PC-9 (cell line): Measurements from ENCODE around the gene FIGN. TPM values are rescaled to one million over a fixed set of nuclear protein-coding genes. Genes with fewer than 3 reads are reported as not detected.

Experiments used
- BruUV-seq: library from RNA; stranded (reverse); fragments of 400-500 nt; replicated peaks from 2 replicates; lab custom pipeline; 2021; lab: Mats Ljungman, UMichigan
- CTCF ChIA-PET: fragments of 300-600 bp; sonication (Branson Sonifier 250); formaldehyde crosslinking; loops from one replicate; lab custom pipeline; 2022; ENCODE audit warnings: antibody characterized with exemption; lab: Charles Lee
- POLR2A ChIA-PET: fragments of 300-600 bp; sonication (Branson Sonifier 250); formaldehyde crosslinking; loops from one replicate; lab custom pipeline; 2022; ENCODE audit warnings: antibody characterized with exemption; ENCODE audit not compliant: unreplicated experiment; lab: Charles Lee
- DNase-seq, 2 experiments: peaks; one replicate each; pipeline versions ENCODE4 v3.0.0 to v3.0.0-alpha.2; 2015 to 2022; ENCODE audit warnings: mixed read lengths in 1 of 2
- H2AFZ ChIP-seq: fragments of 200-600 bp; sonication (generic); 2 replicates; pipeline ENCODE4 v1.8.1; 2017; ENCODE audit warnings: antibody characterized with exemption
- H3F3A ChIP-seq: fragments of 200-600 bp; sonication (generic); 2 replicates; pipeline ENCODE4 v1.8.1; 2017; ENCODE audit warnings: antibody characterized with exemption, mild to moderate bottlenecking, low read depth; ENCODE audit not compliant: insufficient read depth
- H3K27ac ChIP-seq: fragments of 200-600 bp; sonication (generic); 2 replicates; pipeline ENCODE4 v1.6.1; 2016; ENCODE audit warnings: mixed run types
- H3K27me3 ChIP-seq: fragments of 200-600 bp; sonication (generic); 2 replicates; pipeline ENCODE4 v1.6.1; 2016; ENCODE audit warnings: low read depth, mixed run types; ENCODE audit not compliant: insufficient read depth
- H3K36me3 ChIP-seq: fragments of 200-600 bp; sonication (generic); 2 replicates; pipeline ENCODE4 v1.6.1; 2016; ENCODE audit warnings: low read depth, mixed run types
- H3K4me1 ChIP-seq: fragments of 200-600 bp; sonication (generic); replicated peaks from 2 replicates; pipeline ENCODE4 v1.6.1; 2016; ENCODE audit warnings: mixed run types; ENCODE audit not compliant: insufficient read depth
- H3K4me2 ChIP-seq: fragments of 200-600 bp; sonication (generic); 2 replicates; pipeline ENCODE4 v1.6.1; 2017; ENCODE audit warnings: mixed run types
- H3K4me3 ChIP-seq: fragments of 200-600 bp; sonication (generic); 2 replicates; pipeline ENCODE4 v1.6.1; 2016; ENCODE audit warnings: mixed run types
- H3K79me2 ChIP-seq: fragments of 200-600 bp; sonication (generic); 2 replicates; pipeline ENCODE4 v1.6.1; 2017; ENCODE audit warnings: low read depth, mixed run types
- H3K9me2 ChIP-seq: fragments of 200-600 bp; sonication (generic); 2 replicates; pipeline ENCODE4 v1.8.1; 2017; ENCODE audit warnings: mild to moderate bottlenecking; ENCODE audit not compliant: insufficient read depth
- H3K9me3 ChIP-seq: fragments of 200-600 bp; sonication (generic); 2 replicates; pipeline ENCODE4 v1.8.1; 2016; ENCODE audit warnings: low read depth; ENCODE audit not compliant: insufficient read depth
- H4K20me1 ChIP-seq: fragments of 200-600 bp; sonication (generic); 2 replicates; pipeline ENCODE4 v1.8.1; 2017; ENCODE audit not compliant: insufficient read depth
- EZH2 ChIP-seq: fragments of 200-600 bp; sonication (generic); IDR thresholded peaks from 2 replicates; pipeline ENCODE4 v1.8.0; 2017; ENCODE audit warnings: antibody characterized with exemption, low read depth
- intact Hi-C: fragments of 100-400 bp; cut with micrococcal nuclease; formaldehyde crosslinking; loops from one replicate; pipeline ENCODE4 v1.10.0; 2022; ENCODE audit not compliant: unreplicated experiment
- total RNA-seq: library from RNA; stranded (reverse); gene quantifications from 2 replicates; pipeline ENCODE4 v1.2.3, GENCODE V29; 2021
- TF ChIP-seq, protein P1 (sequence below): fragments of 200-600 bp; sonication (generic); conservative IDR thresholded peaks from 2 replicates; pipeline ENCODE4 v1.6.1; 2017; ENCODE audit warnings: mixed run types, antibody characterized with exemption, mild to moderate bottlenecking, moderate library complexity

Gene FIGN
- total RNA-seq, 1 experiment from 2014 or later = 7.4 TPM

GRCh38 chr2:163665817-163666216, 70.0 kb downstream of the FIGN start:
- Histone ChIP-seq H3K9me2 (no peaks in the 10 kb centered on the region), H3K4me1 (peaks cover 29% of the 10 kb centered on the region), H3K36me3 (no peaks in the 10 kb centered on the region), H3K4me3 (no peak overlapping the region), H2AFZ (no peak overlapping the region), H3K79me2 (no peaks in the 10 kb centered on the region), H3F3A (peaks cover 5% of the 10 kb centered on the region; the same call in 1 of the 2 replicates), H3K4me2 (no peak overlapping the region), H3K9me3 (no peaks in the 10 kb centered on the region), H3K27me3 (no peaks in the 10 kb centered on the region), H3K27ac (no peak overlapping the region), H4K20me1 (no peaks in the 10 kb centered on the region)
- ChIA-PET POLR2A (no interaction called here), CTCF (no interaction called here)
- TF ChIP-seq EZH2 = no peak
- TF ChIP-seq, protein P1, sequence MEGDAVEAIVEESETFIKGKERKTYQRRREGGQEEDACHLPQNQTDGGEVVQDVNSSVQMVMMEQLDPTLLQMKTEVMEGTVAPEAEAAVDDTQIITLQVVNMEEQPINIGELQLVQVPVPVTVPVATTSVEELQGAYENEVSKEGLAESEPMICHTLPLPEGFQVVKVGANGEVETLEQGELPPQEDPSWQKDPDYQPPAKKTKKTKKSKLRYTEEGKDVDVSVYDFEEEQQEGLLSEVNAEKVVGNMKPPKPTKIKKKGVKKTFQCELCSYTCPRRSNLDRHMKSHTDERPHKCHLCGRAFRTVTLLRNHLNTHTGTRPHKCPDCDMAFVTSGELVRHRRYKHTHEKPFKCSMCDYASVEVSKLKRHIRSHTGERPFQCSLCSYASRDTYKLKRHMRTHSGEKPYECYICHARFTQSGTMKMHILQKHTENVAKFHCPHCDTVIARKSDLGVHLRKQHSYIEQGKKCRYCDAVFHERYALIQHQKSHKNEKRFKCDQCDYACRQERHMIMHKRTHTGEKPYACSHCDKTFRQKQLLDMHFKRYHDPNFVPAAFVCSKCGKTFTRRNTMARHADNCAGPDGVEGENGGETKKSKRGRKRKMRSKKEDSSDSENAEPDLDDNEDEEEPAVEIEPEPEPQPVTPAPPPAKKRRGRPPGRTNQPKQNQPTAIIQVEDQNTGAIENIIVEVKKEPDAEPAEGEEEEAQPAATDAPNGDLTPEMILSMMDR = no peak
- no TSS peak for BruUV-seq
- DNase-seq = no peak
- intact Hi-C loops = loop anchor here (5.0 kb wide), 2 partner anchors 211 to 319 kb away; no protein-coding TSS in a partner anchor

GRCh38 chr2:163665051-163665450, 70.8 kb downstream of the FIGN start:
- Histone ChIP-seq H3K36me3 (no peaks in the 10 kb centered on the region), H3K4me3 (no peak overlapping the region), H3K9me2 (no peaks in the 10 kb centered on the region), H3K4me2 (no peak overlapping the region), H3K27me3 (no peaks in the 10 kb centered on the region), H3K79me2 (no peaks in the 10 kb centered on the region), H3K4me1 (peaks cover 29% of the 10 kb centered on the region), H3F3A (peaks cover 5% of the 10 kb centered on the region; the same call in 1 of the 2 replicates), H3K9me3 (no peaks in the 10 kb centered on the region), H4K20me1 (no peaks in the 10 kb centered on the region), H3K27ac (no peak overlapping the region), H2AFZ (no peak overlapping the region)
- ChIA-PET POLR2A (no interaction called here), CTCF (no interaction called here)
- TF ChIP-seq, protein P1 = no peak
- no peak for TF ChIP-seq EZH2
- BruUV-seq = no TSS peak
- no peak for DNase-seq
- intact Hi-C loops = loop anchor here (5.0 kb wide), 2 partner anchors 212 to 318 kb away; no protein-coding TSS in a partner anchor

DNA sequence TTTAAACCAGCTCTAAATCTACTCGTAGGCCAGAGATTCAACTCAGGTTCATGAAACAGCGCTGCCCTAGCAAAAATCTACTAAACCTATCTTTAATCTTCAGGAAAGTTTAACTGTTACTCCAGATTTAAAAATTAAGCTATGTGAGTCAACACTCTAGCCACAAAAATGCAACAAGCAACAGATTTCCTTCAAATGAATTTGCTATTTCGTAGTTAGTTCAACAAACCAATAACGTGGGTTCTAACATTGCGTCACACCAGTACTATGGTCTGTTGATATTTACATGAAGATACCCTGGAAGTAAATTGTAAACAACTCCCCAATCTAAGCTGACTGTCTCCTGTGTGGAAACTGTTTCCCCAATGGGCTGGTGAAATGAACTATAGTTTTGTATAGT, 71.2 kb downstream of the FIGN start:
- H3F3A ChIP-seq = peaks cover 5% of the 10 kb centered on the region; the same call in 1 of the 2 replicates
- no peak overlapping the region for H3K4me2 ChIP-seq
- H3K36me3 ChIP-seq = no peaks in the 10 kb centered on the region
- no peaks in the 10 kb centered on the region for H3K9me2 ChIP-seq
- BruUV-seq = no TSS peak
- peaks cover 29% of the 10 kb centered on the region for H3K4me1 ChIP-seq
- no peak overlapping the region for H3K27ac ChIP-seq
- POLR2A ChIA-PET = no interaction called here
- H3K4me3 ChIP-seq = no peak overlapping the region
- H2AFZ ChIP-seq = no peak overlapping the region
- intact Hi-C loops = loop anchor here (5.0 kb wide), 2 partner anchors 213 to 317 kb away; no protein-coding TSS in a partner anchor
- H4K20me1 ChIP-seq = no peaks in the 10 kb centered on the region
- H3K79me2 ChIP-seq = no peaks in the 10 kb centered on the region
- TF ChIP-seq, protein P1 = no peak
- TF ChIP-seq EZH2 = no peak
- DNase-seq = no peak
- no peaks in the 10 kb centered on the region for H3K27me3 ChIP-seq
- H3K9me3 ChIP-seq = no peaks in the 10 kb centered on the region
- CTCF ChIA-PET = no interaction called here
